ENCODE data around the gene LUZP4. TPM values are rescaled to one million over a fixed set of nuclear protein-coding genes. Genes with fewer than 3 reads are reported as not detected.
"Not testable (repeated sequence)": the region's sequence is repeated elsewhere in the genome, so short reads cannot be mapped to it uniquely, and the experiment has no call there.

The LUZP4 gene
- total and polyA plus RNA-seq, 2 of the 8 experiments (the other 6 are each of a cell fraction or from before 2014, with no cell fraction given), result 0.17 TPM; not detected in 1

- TF ChIP-seq EP300 (IDR thresholded peaks at IDR 0.05; ENCODE audit: borderline replicate concordance in 1 of 2, low read depth in 2 of 2, low read length in 2 of 2) (no peak), POLR2A (IDR thresholded peaks at IDR 0.05; ENCODE audit: control extremely low read depth in 1 of 2, low read depth in 2 of 2, low read length in 2 of 2) (no peak), SUZ12 (IDR thresholded peaks at IDR 0.05; ENCODE audit: low read length) (no peak)
- TF ChIP-seq, protein P1, sequence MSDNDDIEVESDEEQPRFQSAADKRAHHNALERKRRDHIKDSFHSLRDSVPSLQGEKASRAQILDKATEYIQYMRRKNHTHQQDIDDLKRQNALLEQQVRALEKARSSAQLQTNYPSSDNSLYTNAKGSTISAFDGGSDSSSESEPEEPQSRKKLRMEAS (IDR thresholded peaks at IDR 0.05), result no peak
Measured at GRCh38 chrX:115324194-115324593, 34.7 kb downstream of the LUZP4 start (continued).

DNA sequence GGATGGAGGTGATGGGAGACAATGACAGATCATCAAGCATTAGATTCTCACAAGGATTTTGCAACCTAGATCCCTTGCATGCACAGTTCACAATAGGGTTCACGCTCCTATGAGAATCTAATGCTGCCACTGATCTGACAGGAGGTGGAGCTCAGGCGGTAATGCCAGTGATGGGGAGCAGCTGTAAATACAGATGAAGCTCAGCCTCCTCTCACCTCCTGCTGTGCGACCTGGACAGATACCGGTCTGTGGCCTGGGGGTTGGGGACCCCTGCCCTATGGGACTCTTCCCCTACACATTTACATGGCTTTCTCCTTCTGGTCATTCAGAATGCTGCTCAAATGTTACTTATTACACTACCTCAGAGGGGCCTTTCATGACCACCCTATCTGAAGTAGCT, 39.8 kb downstream of the LUZP4 start:
- H3K27me3 ChIP-seq (replicated peaks in 1 of 4; ENCODE audit: control insufficient read depth in 3 of 4, extremely low read depth in 1 of 4, insufficient read depth in 3 of 4, low read length in 3 of 4); H2BK15ac ChIP-seq (ENCODE audit: low read length); H4K5ac ChIP-seq (ENCODE audit: insufficient read length, low read depth, low read length); H3K56ac ChIP-seq (replicated peaks; ENCODE audit: insufficient read length, low read depth, low read length); H3K9me3 ChIP-seq (ENCODE audit: insufficient read depth in 2 of 2, low read depth in 1 of 2, low read length in 1 of 2); H3K79me2 ChIP-seq (ENCODE audit: control insufficient read depth in 1 of 2, insufficient read depth in 2 of 2, low read length in 2 of 2); H3K4me3 ChIP-seq (ENCODE audit: extremely low read depth in 1 of 4, insufficient read depth in 2 of 4, low read depth in 3 of 4, low read length in 4 of 4); H2BK20ac ChIP-seq (ENCODE audit: low read length); FAIRE-seq; POLR2A ChIA-PET (ENCODE audit: partially characterized antibody); H3K4me1 ChIP-seq (replicated peaks in 1 of 4; ENCODE audit: control insufficient read depth in 3 of 4, insufficient read depth in 4 of 4, low read length in 3 of 4); H3K18ac ChIP-seq (ENCODE audit: extremely low read depth, low read length); H3K9ac ChIP-seq (replicated peaks in 1 of 4; ENCODE audit: extremely low read depth in 1 of 4, low read depth in 3 of 4, low read length in 3 of 4); H2BK5ac ChIP-seq (ENCODE audit: low read depth, low read length); H4K8ac ChIP-seq (ENCODE audit: extremely low read depth, insufficient read depth, low read length); H2AFZ ChIP-seq (ENCODE audit: low read length); H3K4me2 ChIP-seq (ENCODE audit: insufficient read depth in 1 of 2, low read depth in 2 of 2, low read length in 2 of 2); H3K4ac ChIP-seq (replicated peaks; ENCODE audit: insufficient read length, low read depth, low read length); H3K23me2 ChIP-seq (ENCODE audit: low read depth, low read length); H2BK12ac ChIP-seq (ENCODE audit: low read depth, low read length); H2BK120ac ChIP-seq (replicated peaks; ENCODE audit: low read depth, low read length); H4K20me1 ChIP-seq (replicated peaks in 1 of 2; ENCODE audit: control insufficient read depth in 1 of 2, insufficient read depth in 2 of 2, low read length in 2 of 2); H3K14ac ChIP-seq (ENCODE audit: insufficient read length); DNase-seq (ENCODE audit: low read depth in 1 of 2, low spot score in 2 of 2); H4K91ac ChIP-seq (replicated peaks; ENCODE audit: insufficient read length, low read length); H3K27ac ChIP-seq (ENCODE audit: low read depth, low read length); H2AK5ac ChIP-seq (ENCODE audit: low read depth, low read length); H3K36me3 ChIP-seq (ENCODE audit: control insufficient read depth in 2 of 4, insufficient read depth in 4 of 4, low read length in 3 of 4); H3K23ac ChIP-seq (ENCODE audit: insufficient read length); H3K79me1 ChIP-seq (ENCODE audit: low read depth, low read length): not testable (repeated sequence)
- CTCF ChIA-PET (ENCODE audit: partially characterized antibody), result interaction anchor here (0.9 to 3.8 kb wide), 2 partner anchors 278 to 313 kb away, joined by 3 to 17 read pairs; no protein-coding TSS in a partner anchor
- 89% methylated on average over 1 of the region's 4 CpGs; no CpG with 5 or more reads in 1 of the 2 experiments for WGBS, 2 experiments (ENCODE audit: extremely low coverage in 1 of 2, insufficient coverage in 1 of 2, insufficient read length in 1 of 2, insufficient replicate concordance in 2 of 2, low coverage in 1 of 2, low lambda C conversion rate in 2 of 2, missing lambda C conversion rate in 1 of 2)
